WTC11 (cell line): ENCODE measurements around the gene SLC38A3. TPM values are rescaled to one million over a fixed set of nuclear protein-coding genes. Genes with fewer than 3 reads are reported as not detected.
A peak's percentile ranks its signal among the peaks of the same experiment; 100 is the strongest.

Experiments
- ATAC-seq: fragments of 200-7000 bp; cut with Tn5 transposase; 2 replicates; pipeline ENCODE4 v1.10.0; 2021; ENCODE audit warnings: mild to moderate bottlenecking, moderate library complexity
- CTCF ChIA-PET: fragments of 300-600 bp; sonication (Branson Sonifier 250); formaldehyde crosslinking; loops from one replicate; lab custom pipeline; 2021; ENCODE audit warnings: antibody characterized with exemption; lab: Charles Lee
- POLR2A ChIA-PET: fragments of 350-600 bp; sonication (Branson Sonifier 250); formaldehyde crosslinking; loops from one replicate; lab custom pipeline; 2021; ENCODE audit warnings: antibody characterized with exemption; lab: Charles Lee
- DNase-seq: peaks from one replicate; pipeline ENCODE4 v3.0.0; 2021; ENCODE audit warnings: low spot score
- H3K27ac Mint-ChIP-seq: 2 replicates; pipeline ENCODE4 v1.8.0; 2021; ENCODE audit warnings: mixed read lengths
- H3K27me3 Mint-ChIP-seq: 2 replicates; pipeline ENCODE4 v1.8.0; 2021; ENCODE audit warnings: low read depth, mild to moderate bottlenecking, moderate library complexity, mixed read lengths
- H3K36me3 Mint-ChIP-seq: 2 replicates; pipeline ENCODE4 v1.8.0; 2021; ENCODE audit warnings: mixed read lengths
- H3K4me1 Mint-ChIP-seq: 2 replicates; pipeline ENCODE4 v1.8.0; 2022; ENCODE audit warnings: mixed read lengths
- H3K4me3 Mint-ChIP-seq: 2 replicates; pipeline ENCODE4 v1.8.0; 2021; ENCODE audit warnings: mild to moderate bottlenecking, moderate library complexity, mixed read lengths
- H3K9me3 Mint-ChIP-seq: 2 replicates; pipeline ENCODE4 v1.8.0; 2021; ENCODE audit warnings: mixed read lengths
- CREB1 ChIP-seq: sonication (generic); formaldehyde crosslinking; IDR thresholded peaks from 2 replicates; pipeline ENCODE4 v1.8.0; 2023; ENCODE audit warnings: mild to moderate bottlenecking, missing genetic modification reagents
- CREM ChIP-seq: sonication (generic); formaldehyde crosslinking; IDR thresholded peaks from 2 replicates; pipeline ENCODE4 v1.8.1; 2022; ENCODE audit warnings: mild to moderate bottlenecking, missing genetic modification reagents, moderate library complexity
- FOXJ3 ChIP-seq: sonication (generic); formaldehyde crosslinking; IDR thresholded peaks from 2 replicates; pipeline ENCODE4 v1.9.0; 2021; ENCODE audit warnings: missing genetic modification reagents, mild to moderate bottlenecking, borderline replicate concordance
- FOXK1 ChIP-seq: sonication (generic); formaldehyde crosslinking; IDR thresholded peaks from 2 replicates; pipeline ENCODE4 v1.8.0; 2022; ENCODE audit warnings: mild to moderate bottlenecking, moderate library complexity, missing genetic modification reagents
- FOXP1 ChIP-seq: sonication (generic); formaldehyde crosslinking; IDR thresholded peaks from 2 replicates; pipeline ENCODE4 v1.8.0; 2022; ENCODE audit warnings: missing genetic modification reagents, mild to moderate bottlenecking, moderate library complexity, borderline replicate concordance
- MYBL2 ChIP-seq: sonication (generic); formaldehyde crosslinking; IDR thresholded peaks from 2 replicates; pipeline ENCODE4 v1.8.1; 2023; ENCODE audit warnings: mild to moderate bottlenecking, moderate library complexity, missing genetic modification reagents
- NFYB ChIP-seq: sonication (generic); formaldehyde crosslinking; conservative IDR thresholded peaks from 2 replicates; pipeline ENCODE4 v1.8.0; 2022; ENCODE audit warnings: low read depth, missing genetic modification reagents
- NR2C2 ChIP-seq: sonication (generic); formaldehyde crosslinking; IDR thresholded peaks from 2 replicates; pipeline ENCODE4 v1.8.0; 2022; ENCODE audit warnings: mild to moderate bottlenecking, missing genetic modification reagents
- SMAD4 ChIP-seq: sonication (generic); formaldehyde crosslinking; IDR thresholded peaks from 2 replicates; pipeline ENCODE4 v1.8.0; 2022; ENCODE audit warnings: mild to moderate bottlenecking, missing genetic modification reagents
- TEAD1 ChIP-seq: sonication (generic); formaldehyde crosslinking; IDR thresholded peaks from 2 replicates; pipeline ENCODE4 v1.8.0; 2022; ENCODE audit warnings: mild to moderate bottlenecking, missing genetic modification reagents
- ZBTB21 ChIP-seq: sonication (generic); formaldehyde crosslinking; IDR thresholded peaks from 2 replicates; pipeline ENCODE4 v1.8.1; 2023; ENCODE audit warnings: mild to moderate bottlenecking, missing genetic modification reagents, borderline replicate concordance
- ZNF138 ChIP-seq: sonication (generic); formaldehyde crosslinking; conservative IDR thresholded peaks from 2 replicates; pipeline ENCODE4 v1.8.1; 2022; ENCODE audit warnings: mild to moderate bottlenecking, moderate library complexity, missing genetic modification reagents
- total RNA-seq: library from RNA; stranded (reverse); gene quantifications from 3 replicates; pipeline ENCODE4 v1.2.3, GENCODE V29; 2021
- TF ChIP-seq, protein P1 (sequence below): sonication (generic); formaldehyde crosslinking; IDR thresholded peaks from 2 replicates; pipeline ENCODE4 v1.8.1; 2022; ENCODE audit warnings: mild to moderate bottlenecking, moderate library complexity, missing genetic modification reagents
- TF ChIP-seq, protein P2 (sequence below): sonication (generic); formaldehyde crosslinking; IDR thresholded peaks from 2 replicates; pipeline ENCODE4 v1.8.1; 2023; ENCODE audit warnings: mild to moderate bottlenecking, missing genetic modification reagents, moderate library complexity
- TF ChIP-seq, protein P3 (sequence below): sonication (generic); formaldehyde crosslinking; IDR thresholded peaks from 2 replicates; pipeline ENCODE4 v1.8.1; 2022; ENCODE audit warnings: mild to moderate bottlenecking, missing genetic modification reagents, moderate library complexity, borderline replicate concordance
- TF ChIP-seq, protein P4 (sequence below): fragments of 250-450 bp; sonication (Bioruptor Pico); IDR thresholded peaks from 2 replicates; pipeline ENCODE4 v1.9.0; 2021; ENCODE audit warnings: mild to moderate bottlenecking, borderline replicate concordance
- TF ChIP-seq, protein P5 (sequence below): sonication (generic); formaldehyde crosslinking; IDR thresholded peaks from 2 replicates; pipeline ENCODE4 v1.8.1; 2023; ENCODE audit warnings: mild to moderate bottlenecking, missing genetic modification reagents
- TF ChIP-seq, protein P6 (sequence below): sonication (generic); formaldehyde crosslinking; IDR thresholded peaks from 2 replicates; pipeline ENCODE4 v1.8.1; 2022; ENCODE audit warnings: low read depth, mild to moderate bottlenecking, moderate library complexity, missing genetic modification reagents, borderline replicate concordance
- TF ChIP-seq, protein P7 (sequence below): sonication (generic); formaldehyde crosslinking; IDR thresholded peaks from 2 replicates; pipeline ENCODE4 v1.8.0; 2023; ENCODE audit warnings: missing genetic modification reagents, mild to moderate bottlenecking, borderline replicate concordance

SLC38A3 gene
- total RNA-seq, 1 experiment from 2014 or later, result 0.90 TPM

DNA sequence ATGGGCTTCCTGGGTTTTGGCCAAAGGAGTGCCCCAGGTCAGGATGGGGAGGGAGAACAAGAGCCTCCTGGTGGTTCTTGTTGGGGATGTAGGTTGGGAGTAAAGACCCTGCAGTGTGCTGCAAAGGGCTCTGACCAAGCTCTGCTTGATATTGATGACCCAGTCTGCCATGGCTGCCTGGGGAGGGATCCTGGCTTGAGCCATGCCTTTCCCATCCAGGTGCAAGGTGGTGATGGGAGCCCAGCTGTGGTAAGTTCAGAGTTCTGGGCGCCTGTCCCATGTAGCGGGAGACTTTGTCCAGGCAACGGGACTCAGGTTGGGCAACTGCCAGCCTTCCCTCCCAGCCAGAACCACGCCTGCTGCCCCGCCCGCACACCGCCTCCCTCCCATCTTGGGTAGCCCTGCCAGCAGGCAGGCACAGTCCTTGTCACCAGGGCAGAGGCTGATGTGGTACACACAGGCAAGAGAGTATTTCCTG is 33.5 kb downstream of the SLC38A3 start:
- Mint-ChIP-seq H3K27me3 (no peaks in the 10 kb centered on the region), H3K36me3 (no peaks in the 10 kb centered on the region), H3K4me1 (peaks cover 70% of the 10 kb centered on the region), H3K27ac (no peak overlapping the region; the same call in 1 of the 2 replicates), H3K9me3 (no peaks in the 10 kb centered on the region), H3K4me3 (peak overlapping the region; percentile 97)
- TF ChIP-seq, protein P1, sequence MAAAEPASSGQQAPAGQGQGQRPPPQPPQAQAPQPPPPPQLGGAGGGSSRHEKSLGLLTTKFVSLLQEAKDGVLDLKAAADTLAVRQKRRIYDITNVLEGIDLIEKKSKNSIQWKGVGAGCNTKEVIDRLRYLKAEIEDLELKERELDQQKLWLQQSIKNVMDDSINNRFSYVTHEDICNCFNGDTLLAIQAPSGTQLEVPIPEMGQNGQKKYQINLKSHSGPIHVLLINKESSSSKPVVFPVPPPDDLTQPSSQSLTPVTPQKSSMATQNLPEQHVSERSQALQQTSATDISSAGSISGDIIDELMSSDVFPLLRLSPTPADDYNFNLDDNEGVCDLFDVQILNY (CRISPR knock-in tag), result no peak
- no peak for TF ChIP-seq NR2C2
- TF ChIP-seq TEAD1, result 0 out of 2 replicates have a peak, but pooled peaks have one; percentile 37
- no peak for ATAC-seq
- no peak for DNase-seq
- POLR2A ChIA-PET, result interaction anchor here (1.1 kb wide), 1 partner anchor 8 kb away, joined by 5 read pairs; no protein-coding TSS in a partner anchor
- CTCF ChIA-PET, result interaction anchor here (1.1 to 6.4 kb wide), 7 partner anchors 8 to 44 kb away, joined by 3 to 88 read pairs (median 4); no protein-coding TSS in a partner anchor

DNA sequence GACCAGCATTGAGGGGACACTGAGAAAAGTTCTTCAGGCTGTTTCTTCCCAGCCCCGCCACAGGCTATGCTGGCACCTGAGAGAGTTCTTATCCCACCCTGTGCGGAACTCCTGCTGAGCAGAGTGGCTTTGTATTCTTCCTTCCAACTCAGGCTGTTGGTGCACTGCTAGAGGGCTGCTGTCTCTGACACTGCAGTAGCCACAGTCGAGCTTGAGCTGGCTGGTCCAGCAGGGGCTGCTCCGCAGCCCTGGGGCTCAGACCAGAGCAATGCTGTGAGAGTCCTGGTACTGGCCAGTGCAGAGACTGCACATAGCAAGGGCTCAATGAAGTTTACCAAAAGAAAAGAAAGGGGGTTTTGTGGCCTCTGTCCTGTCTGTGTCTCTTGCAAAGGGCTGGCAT is 34.6 kb downstream of the SLC38A3 start:
- no peaks in the 10 kb centered on the region for H3K9me3 Mint-ChIP-seq
- peaks cover 76% of the 10 kb centered on the region for H3K4me1 Mint-ChIP-seq
- CTCF ChIA-PET, result interaction anchor here (0.7 to 6.4 kb wide), 7 partner anchors 13 to 372 kb away, joined by 3 to 88 read pairs (median 10); partner anchors contain the start of gene CISH
- peak overlapping the region; percentile 46 for H3K4me3 Mint-ChIP-seq
- ATAC-seq, result no peak
- peak overlapping the region; percentile 92 for H3K27ac Mint-ChIP-seq
- peaks cover 2% of the 10 kb centered on the region; the same call in 1 of the 2 replicates for H3K36me3 Mint-ChIP-seq
- H3K27me3 Mint-ChIP-seq, result no peaks in the 10 kb centered on the region
- POLR2A ChIA-PET, result interaction anchor here (2.5 kb wide), 1 partner anchor 13 kb away, joined by 22 read pairs; no protein-coding TSS in a partner anchor
- DNase-seq, result no peak
- TF ChIP-seq ZNF138 (no peak), NFYB (no peak), CREB1 (no peak), MYBL2 (CRISPR knock-in tag) (no peak), ZBTB21 (no peak), CREM (CRISPR knock-in tag) (no peak), SMAD4 (CRISPR knock-in tag) (no peak), TEAD1 (no peak), FOXK1 (CRISPR knock-in tag) (no peak), FOXP1 (CRISPR knock-in tag) (no peak), FOXJ3 (CRISPR knock-in tag) (no peak)
- TF ChIP-seq, protein P2, sequence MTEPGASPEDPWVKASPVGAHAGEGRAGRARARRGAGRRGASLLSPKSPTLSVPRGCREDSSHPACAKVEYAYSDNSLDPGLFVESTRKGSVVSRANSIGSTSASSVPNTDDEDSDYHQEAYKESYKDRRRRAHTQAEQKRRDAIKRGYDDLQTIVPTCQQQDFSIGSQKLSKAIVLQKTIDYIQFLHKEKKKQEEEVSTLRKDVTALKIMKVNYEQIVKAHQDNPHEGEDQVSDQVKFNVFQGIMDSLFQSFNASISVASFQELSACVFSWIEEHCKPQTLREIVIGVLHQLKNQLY (CRISPR knock-in tag), result no peak
- TF ChIP-seq, protein P3, sequence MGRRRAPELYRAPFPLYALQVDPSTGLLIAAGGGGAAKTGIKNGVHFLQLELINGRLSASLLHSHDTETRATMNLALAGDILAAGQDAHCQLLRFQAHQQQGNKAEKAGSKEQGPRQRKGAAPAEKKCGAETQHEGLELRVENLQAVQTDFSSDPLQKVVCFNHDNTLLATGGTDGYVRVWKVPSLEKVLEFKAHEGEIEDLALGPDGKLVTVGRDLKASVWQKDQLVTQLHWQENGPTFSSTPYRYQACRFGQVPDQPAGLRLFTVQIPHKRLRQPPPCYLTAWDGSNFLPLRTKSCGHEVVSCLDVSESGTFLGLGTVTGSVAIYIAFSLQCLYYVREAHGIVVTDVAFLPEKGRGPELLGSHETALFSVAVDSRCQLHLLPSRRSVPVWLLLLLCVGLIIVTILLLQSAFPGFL (CRISPR knock-in tag), result no peak
- TF ChIP-seq, protein P4, sequence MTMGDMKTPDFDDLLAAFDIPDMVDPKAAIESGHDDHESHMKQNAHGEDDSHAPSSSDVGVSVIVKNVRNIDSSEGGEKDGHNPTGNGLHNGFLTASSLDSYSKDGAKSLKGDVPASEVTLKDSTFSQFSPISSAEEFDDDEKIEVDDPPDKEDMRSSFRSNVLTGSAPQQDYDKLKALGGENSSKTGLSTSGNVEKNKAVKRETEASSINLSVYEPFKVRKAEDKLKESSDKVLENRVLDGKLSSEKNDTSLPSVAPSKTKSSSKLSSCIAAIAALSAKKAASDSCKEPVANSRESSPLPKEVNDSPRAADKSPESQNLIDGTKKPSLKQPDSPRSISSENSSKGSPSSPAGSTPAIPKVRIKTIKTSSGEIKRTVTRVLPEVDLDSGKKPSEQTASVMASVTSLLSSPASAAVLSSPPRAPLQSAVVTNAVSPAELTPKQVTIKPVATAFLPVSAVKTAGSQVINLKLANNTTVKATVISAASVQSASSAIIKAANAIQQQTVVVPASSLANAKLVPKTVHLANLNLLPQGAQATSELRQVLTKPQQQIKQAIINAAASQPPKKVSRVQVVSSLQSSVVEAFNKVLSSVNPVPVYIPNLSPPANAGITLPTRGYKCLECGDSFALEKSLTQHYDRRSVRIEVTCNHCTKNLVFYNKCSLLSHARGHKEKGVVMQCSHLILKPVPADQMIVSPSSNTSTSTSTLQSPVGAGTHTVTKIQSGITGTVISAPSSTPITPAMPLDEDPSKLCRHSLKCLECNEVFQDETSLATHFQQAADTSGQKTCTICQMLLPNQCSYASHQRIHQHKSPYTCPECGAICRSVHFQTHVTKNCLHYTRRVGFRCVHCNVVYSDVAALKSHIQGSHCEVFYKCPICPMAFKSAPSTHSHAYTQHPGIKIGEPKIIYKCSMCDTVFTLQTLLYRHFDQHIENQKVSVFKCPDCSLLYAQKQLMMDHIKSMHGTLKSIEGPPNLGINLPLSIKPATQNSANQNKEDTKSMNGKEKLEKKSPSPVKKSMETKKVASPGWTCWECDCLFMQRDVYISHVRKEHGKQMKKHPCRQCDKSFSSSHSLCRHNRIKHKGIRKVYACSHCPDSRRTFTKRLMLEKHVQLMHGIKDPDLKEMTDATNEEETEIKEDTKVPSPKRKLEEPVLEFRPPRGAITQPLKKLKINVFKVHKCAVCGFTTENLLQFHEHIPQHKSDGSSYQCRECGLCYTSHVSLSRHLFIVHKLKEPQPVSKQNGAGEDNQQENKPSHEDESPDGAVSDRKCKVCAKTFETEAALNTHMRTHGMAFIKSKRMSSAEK (CRISPR knock-in tag), result no peak
- TF ChIP-seq, protein P5, sequence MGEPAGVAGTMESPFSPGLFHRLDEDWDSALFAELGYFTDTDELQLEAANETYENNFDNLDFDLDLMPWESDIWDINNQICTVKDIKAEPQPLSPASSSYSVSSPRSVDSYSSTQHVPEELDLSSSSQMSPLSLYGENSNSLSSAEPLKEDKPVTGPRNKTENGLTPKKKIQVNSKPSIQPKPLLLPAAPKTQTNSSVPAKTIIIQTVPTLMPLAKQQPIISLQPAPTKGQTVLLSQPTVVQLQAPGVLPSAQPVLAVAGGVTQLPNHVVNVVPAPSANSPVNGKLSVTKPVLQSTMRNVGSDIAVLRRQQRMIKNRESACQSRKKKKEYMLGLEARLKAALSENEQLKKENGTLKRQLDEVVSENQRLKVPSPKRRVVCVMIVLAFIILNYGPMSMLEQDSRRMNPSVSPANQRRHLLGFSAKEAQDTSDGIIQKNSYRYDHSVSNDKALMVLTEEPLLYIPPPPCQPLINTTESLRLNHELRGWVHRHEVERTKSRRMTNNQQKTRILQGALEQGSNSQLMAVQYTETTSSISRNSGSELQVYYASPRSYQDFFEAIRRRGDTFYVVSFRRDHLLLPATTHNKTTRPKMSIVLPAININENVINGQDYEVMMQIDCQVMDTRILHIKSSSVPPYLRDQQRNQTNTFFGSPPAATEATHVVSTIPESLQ (CRISPR knock-in tag), result no peak
- TF ChIP-seq, protein P6, sequence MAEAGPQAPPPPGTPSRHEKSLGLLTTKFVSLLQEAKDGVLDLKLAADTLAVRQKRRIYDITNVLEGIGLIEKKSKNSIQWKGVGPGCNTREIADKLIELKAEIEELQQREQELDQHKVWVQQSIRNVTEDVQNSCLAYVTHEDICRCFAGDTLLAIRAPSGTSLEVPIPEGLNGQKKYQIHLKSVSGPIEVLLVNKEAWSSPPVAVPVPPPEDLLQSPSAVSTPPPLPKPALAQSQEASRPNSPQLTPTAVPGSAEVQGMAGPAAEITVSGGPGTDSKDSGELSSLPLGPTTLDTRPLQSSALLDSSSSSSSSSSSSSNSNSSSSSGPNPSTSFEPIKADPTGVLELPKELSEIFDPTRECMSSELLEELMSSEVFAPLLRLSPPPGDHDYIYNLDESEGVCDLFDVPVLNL, result no peak
- TF ChIP-seq, protein P7, sequence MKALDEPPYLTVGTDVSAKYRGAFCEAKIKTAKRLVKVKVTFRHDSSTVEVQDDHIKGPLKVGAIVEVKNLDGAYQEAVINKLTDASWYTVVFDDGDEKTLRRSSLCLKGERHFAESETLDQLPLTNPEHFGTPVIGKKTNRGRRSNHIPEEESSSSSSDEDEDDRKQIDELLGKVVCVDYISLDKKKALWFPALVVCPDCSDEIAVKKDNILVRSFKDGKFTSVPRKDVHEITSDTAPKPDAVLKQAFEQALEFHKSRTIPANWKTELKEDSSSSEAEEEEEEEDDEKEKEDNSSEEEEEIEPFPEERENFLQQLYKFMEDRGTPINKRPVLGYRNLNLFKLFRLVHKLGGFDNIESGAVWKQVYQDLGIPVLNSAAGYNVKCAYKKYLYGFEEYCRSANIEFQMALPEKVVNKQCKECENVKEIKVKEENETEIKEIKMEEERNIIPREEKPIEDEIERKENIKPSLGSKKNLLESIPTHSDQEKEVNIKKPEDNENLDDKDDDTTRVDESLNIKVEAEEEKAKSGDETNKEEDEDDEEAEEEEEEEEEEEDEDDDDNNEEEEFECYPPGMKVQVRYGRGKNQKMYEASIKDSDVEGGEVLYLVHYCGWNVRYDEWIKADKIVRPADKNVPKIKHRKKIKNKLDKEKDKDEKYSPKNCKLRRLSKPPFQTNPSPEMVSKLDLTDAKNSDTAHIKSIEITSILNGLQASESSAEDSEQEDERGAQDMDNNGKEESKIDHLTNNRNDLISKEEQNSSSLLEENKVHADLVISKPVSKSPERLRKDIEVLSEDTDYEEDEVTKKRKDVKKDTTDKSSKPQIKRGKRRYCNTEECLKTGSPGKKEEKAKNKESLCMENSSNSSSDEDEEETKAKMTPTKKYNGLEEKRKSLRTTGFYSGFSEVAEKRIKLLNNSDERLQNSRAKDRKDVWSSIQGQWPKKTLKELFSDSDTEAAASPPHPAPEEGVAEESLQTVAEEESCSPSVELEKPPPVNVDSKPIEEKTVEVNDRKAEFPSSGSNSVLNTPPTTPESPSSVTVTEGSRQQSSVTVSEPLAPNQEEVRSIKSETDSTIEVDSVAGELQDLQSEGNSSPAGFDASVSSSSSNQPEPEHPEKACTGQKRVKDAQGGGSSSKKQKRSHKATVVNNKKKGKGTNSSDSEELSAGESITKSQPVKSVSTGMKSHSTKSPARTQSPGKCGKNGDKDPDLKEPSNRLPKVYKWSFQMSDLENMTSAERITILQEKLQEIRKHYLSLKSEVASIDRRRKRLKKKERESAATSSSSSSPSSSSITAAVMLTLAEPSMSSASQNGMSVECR (CRISPR knock-in tag), result no peak
